Stimulated activated naive CD8-positive, alpha-beta T cell treated with anti-CD3 and anti-CD28 coated beads, Interleukin-15, amount 100 ng/mL, for 72 hours (primary cell): Measurements from ENCODE around the gene LILRA1.
"Not testable (repeated sequence)": the region's sequence is repeated elsewhere in the genome, so short reads cannot be mapped to it uniquely, and the experiment has no call there.

Source experiments
- ATAC-seq: fragments of 150-1000 bp; cut with Tn5 transposase; 2 replicates; pipeline ENCODE4 v1.10.0; 2021; ENCODE audit warnings: mild to moderate bottlenecking, moderate library complexity
- DNase-seq, 2 donors: peaks; one replicate each; pipeline ENCODE4 v3.0.0; 2021 to 2022
- H3K27ac Mint-ChIP-seq, 2 donors: one replicate each; pipeline ENCODE4 v1.8.0; 2022; ENCODE audit warnings: mild to moderate bottlenecking in 2 of 2, mixed read lengths in 2 of 2, moderate library complexity in 2 of 2
- H3K27me3 Mint-ChIP-seq: one replicate; pipeline ENCODE4 v1.8.0; 2022; ENCODE audit warnings: mixed read lengths
- H3K4me1 Mint-ChIP-seq: one replicate; pipeline ENCODE4 v1.8.0; 2022; ENCODE audit warnings: mild to moderate bottlenecking, mixed read lengths
- H3K4me3 Mint-ChIP-seq, 2 donors: one replicate each; pipeline ENCODE4 v1.8.0; 2022; ENCODE audit warnings: mild to moderate bottlenecking in 2 of 2, mixed read lengths in 2 of 2, moderate library complexity in 1 of 2
- H3K9me3 Mint-ChIP-seq, 2 donors: one replicate each; pipeline ENCODE4 v1.8.0; 2022; ENCODE audit warnings: mixed read lengths in 2 of 2

The LILRA1 gene

DNA sequence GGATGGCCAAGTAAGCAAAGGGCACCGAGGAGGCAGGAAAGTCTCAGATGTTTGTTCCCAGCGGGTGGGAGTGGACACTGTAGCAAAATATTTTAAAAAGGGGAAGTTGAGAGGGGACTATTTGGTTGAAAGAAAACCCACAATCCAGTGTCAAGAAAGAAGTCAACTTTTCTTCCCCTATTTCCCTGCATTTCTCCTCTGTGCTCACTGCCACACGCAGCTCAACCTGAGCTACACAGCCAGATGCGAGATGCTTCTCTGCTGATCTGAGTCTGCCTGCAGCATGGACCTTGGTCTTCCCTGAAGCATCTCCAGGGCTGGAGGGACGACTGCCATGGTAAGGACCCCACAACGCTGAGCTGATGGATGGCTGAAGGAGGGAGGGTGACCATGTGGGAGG lies at the start of gene LILRA1:
TSS of gene LILRA1 (plus strand) at position 188 of the 400 bp plus-strand sequence. CDS start 613 bp downstream, outside the sequence.
- H3K27me3 Mint-ChIP-seq = peaks cover 50% of the 10 kb centered on the region
- H3K9me3 Mint-ChIP-seq = peaks cover 0 to 23% of the 10 kb centered on the region in 2 donors
- not testable (repeated sequence) for ATAC-seq, H3K4me1 Mint-ChIP-seq, DNase-seq, H3K27ac Mint-ChIP-seq, H3K4me3 Mint-ChIP-seq

GRCh38 chr19:54548806-54549205 lies 44.6 kb upstream of the LILRA1 start:
- peaks cover 7 to 8% of the 10 kb centered on the region in 2 donors for H3K9me3 Mint-ChIP-seq
- H3K27ac Mint-ChIP-seq = no peak overlapping the region
- no peak for ATAC-seq
- DNase-seq = no peak
- peaks cover 6% of the 10 kb centered on the region for H3K4me1 Mint-ChIP-seq
- peaks cover 33% of the 10 kb centered on the region for H3K27me3 Mint-ChIP-seq
- no peak overlapping the region for H3K4me3 Mint-ChIP-seq

- Mint-ChIP-seq H3K4me3 (no peak overlapping the region), H3K4me1 (peaks cover 6% of the 10 kb centered on the region), H3K9me3 (peaks cover 7 to 8% of the 10 kb centered on the region in 2 donors), H3K27me3 (peaks cover 29% of the 10 kb centered on the region), H3K27ac (no peak overlapping the region)
- ATAC-seq = no peak
- no peak for DNase-seq
Observed at GRCh38 chr19:54549224-54549623, 44.2 kb upstream of the LILRA1 start.

DNA sequence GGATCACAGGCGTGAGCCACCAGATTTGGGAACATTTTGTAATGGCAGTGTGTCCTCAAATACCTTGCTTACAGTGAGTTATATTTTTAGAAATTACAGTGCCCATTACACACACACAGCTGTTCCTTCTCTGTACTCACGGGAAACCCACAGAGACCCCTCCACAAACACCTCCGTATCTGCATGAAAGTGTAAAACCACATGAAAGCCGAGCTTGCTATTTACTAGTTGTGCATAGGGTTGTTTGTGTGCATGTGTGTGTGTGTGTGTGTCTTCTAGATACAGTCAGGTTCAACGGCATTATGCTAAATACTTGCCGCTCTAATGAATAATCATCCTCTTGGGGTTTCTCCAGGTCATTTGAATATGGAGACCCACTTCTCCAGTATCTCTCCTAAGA lies 42.1 kb upstream of the LILRA1 start:
- no peak overlapping the region for H3K27ac Mint-ChIP-seq
- H3K9me3 Mint-ChIP-seq = peaks cover 7 to 8% of the 10 kb centered on the region in 2 donors
- H3K4me3 Mint-ChIP-seq = no peak overlapping the region
- DNase-seq (no peak), ATAC-seq (no peak)
- peaks cover 16% of the 10 kb centered on the region for H3K27me3 Mint-ChIP-seq
- H3K4me1 Mint-ChIP-seq = peaks cover 6% of the 10 kb centered on the region

- no peak for DNase-seq
- H3K9me3 Mint-ChIP-seq = peaks cover 7 to 8% of the 10 kb centered on the region in 2 donors
- peaks cover 11% of the 10 kb centered on the region for H3K27me3 Mint-ChIP-seq
- H3K4me3 Mint-ChIP-seq = no peak overlapping the region
- H3K4me1 Mint-ChIP-seq = peaks cover 6% of the 10 kb centered on the region
- ATAC-seq = no peak
- H3K27ac Mint-ChIP-seq = no peak overlapping the region
Observed at GRCh38 chr19:54551950-54552912, 41.2 kb upstream of the LILRA1 start.

GRCh38 chr19:54552913-54553310 lies 40.5 kb upstream of the LILRA1 start:
- H3K4me3 Mint-ChIP-seq = no peak overlapping the region
- peaks cover 6% of the 10 kb centered on the region for H3K4me1 Mint-ChIP-seq
- no peak for ATAC-seq
- H3K27me3 Mint-ChIP-seq = peaks cover 11% of the 10 kb centered on the region
- DNase-seq = no peak
- no peak overlapping the region for H3K27ac Mint-ChIP-seq
- H3K9me3 Mint-ChIP-seq = peaks cover 7 to 8% of the 10 kb centered on the region in 2 donors

DNA sequence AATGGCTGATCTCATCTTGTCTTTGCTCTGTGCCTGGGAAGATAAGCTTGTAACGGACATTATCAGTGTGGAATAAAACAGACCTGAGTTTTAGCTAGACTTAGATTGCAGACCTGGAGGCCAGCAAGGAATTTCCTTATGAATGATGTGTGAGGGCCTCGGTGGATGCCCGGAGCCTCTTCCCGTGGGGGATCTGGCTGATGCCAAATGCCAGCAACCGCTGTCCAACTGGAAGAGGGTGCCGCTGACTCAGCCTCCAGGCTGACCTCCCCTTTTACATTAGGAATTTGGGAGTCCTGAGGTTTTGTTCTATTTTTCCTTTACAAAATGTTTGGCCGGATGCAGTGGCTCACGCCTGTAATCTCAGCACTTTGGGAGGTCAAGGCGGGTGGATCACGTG lies 39.4 kb upstream of the LILRA1 start:
- H3K27ac Mint-ChIP-seq = no peak overlapping the region
- peaks cover 22% of the 10 kb centered on the region for H3K27me3 Mint-ChIP-seq
- peaks cover 6% of the 10 kb centered on the region for H3K4me1 Mint-ChIP-seq
- no peak for DNase-seq
- no peak for ATAC-seq
- H3K4me3 Mint-ChIP-seq = no peak overlapping the region
- H3K9me3 Mint-ChIP-seq = peaks cover 7 to 8% of the 10 kb centered on the region in 2 donors

DNA sequence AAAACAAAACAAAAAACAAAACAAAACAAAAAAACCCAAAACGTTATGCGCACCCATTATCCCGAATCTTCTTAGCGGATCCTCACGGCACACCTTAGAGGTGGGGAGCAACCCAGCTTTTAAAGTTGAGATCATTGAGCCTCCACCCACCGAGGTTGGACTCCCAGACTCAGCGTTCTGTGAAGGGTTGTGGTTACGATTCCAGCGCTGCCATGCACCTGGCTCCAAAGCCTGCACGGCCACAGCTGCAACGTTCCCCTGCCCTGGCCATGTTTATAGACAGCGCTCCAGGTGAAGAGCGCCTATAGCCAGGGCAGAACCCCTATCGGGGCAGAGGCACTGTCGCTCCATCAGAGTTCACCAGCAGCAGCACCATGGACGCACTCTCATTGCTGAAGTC lies 38.5 kb upstream of the LILRA1 start:
- ATAC-seq (no peak), DNase-seq (no peak)
- H3K4me1 Mint-ChIP-seq = peaks cover 6% of the 10 kb centered on the region
- H3K4me3 Mint-ChIP-seq = no peak overlapping the region
- H3K27me3 Mint-ChIP-seq = peaks cover 25% of the 10 kb centered on the region
- no peak overlapping the region for H3K27ac Mint-ChIP-seq
- H3K9me3 Mint-ChIP-seq = peaks cover 7 to 8% of the 10 kb centered on the region in 2 donors

DNA sequence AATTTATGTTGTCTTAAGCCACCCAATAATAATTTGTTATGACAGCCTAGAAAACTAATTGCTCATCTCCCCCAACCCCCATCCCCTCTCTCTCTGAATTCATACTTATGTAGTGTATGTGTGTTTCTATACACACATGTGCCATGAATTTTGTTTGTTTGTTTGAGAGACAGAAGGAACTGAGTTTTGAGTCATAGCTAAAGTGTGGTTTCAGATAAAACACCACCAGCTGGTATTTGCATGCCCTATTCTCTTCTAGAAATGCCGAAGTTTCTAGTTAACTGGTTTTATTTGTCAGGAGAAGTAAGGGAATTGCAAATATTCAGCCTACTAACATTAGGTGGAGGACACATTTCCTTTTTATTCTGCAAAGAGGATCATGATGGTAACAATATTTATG lies 37.2 kb upstream of the LILRA1 start:
- Mint-ChIP-seq H3K4me1 (peaks cover 4% of the 10 kb centered on the region), H3K27ac (no peak overlapping the region), H3K27me3 (peaks cover 25% of the 10 kb centered on the region), H3K9me3 (peaks cover 7 to 8% of the 10 kb centered on the region in 2 donors), H3K4me3 (no peak overlapping the region)
- no peak for DNase-seq
- ATAC-seq = no peak

DNA sequence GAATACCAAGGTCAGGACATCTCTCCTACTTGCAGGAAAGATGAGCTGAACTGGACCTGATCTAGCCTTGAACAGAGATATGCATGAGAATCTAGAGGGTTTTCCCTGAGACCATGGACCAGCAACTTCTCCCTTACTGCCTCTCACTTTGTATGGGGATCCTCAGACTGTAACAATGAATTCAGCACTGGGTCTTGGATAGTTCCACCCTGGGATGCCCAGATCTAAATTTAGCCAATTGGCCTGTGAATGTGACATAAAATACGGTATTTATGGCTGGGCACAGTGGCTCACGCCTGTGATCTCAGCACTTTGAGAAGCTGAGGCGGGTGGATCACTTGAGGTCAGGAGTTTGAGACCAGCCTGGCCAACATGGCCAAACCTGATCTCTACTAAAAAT lies 35.1 kb upstream of the LILRA1 start:
- no peak overlapping the region for H3K4me3 Mint-ChIP-seq

DNA sequence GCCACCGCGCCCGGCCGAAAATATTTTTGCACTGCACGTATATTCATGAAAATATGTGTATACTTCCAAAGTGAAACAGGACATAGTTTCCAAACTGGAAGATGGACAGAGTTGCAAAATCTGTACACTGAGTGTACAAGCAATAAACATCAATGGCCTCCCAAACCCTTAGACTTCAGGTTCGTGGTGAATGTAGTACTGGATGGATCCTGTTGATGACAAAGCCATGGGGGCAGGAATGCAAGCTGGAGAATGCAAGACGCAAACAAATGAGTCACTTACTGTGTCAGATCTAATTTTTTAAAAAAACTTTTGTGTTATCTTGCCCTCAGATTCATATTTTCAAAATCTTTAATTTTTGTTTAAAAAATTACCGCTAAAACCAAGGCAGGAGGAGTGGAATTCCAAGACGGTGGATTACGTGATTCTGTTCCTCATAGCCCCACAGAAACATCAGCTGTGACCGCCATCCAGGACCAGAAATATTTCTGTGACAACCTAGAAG lies 32.5 kb upstream of the LILRA1 start:
- Mint-ChIP-seq H3K27ac (no peak overlapping the region), H3K9me3 (no peaks in the 10 kb centered on the region), H3K27me3 (peaks cover 27% of the 10 kb centered on the region), H3K4me3 (no peak overlapping the region), H3K4me1 (no peaks in the 10 kb centered on the region)
- ATAC-seq = no peak
- no peak for DNase-seq

More for the DNA sequence above, 35.1 kb upstream of the LILRA1 start:
- no peaks in the 10 kb centered on the region for H3K9me3 Mint-ChIP-seq
- no peaks in the 10 kb centered on the region for H3K4me1 Mint-ChIP-seq
- ATAC-seq = no peak
- no peak for DNase-seq
- peaks cover 27% of the 10 kb centered on the region for H3K27me3 Mint-ChIP-seq
- H3K27ac Mint-ChIP-seq = no peak overlapping the region

DNA sequence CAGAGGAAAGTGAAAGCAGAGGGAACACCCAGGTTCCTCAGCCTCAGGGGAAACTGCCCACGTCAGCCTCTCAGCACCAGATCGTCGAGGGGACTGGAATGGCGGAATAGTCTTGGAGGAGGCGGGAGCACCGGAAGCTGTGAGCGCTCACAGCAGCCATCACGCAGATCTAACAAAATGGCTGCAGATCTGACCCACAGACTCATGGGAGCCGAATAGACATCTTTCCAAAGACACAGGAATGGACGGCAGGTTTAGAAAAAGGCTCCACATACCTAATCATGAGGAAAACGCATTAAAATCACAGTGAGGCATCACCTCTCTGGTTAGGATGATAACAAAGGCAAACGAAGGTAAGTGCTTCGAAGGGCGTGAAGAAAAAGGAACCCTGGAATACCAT lies 31.6 kb upstream of the LILRA1 start:
- H3K4me1 Mint-ChIP-seq = no peaks in the 10 kb centered on the region
- ATAC-seq (no peak), DNase-seq (no peak)
- no peak overlapping the region for H3K27ac Mint-ChIP-seq
- H3K27me3 Mint-ChIP-seq = peaks cover 36% of the 10 kb centered on the region
- no peak overlapping the region for H3K4me3 Mint-ChIP-seq
- H3K9me3 Mint-ChIP-seq = no peaks in the 10 kb centered on the region

- not testable (repeated sequence) for H3K4me3 Mint-ChIP-seq, H3K27ac Mint-ChIP-seq, H3K4me1 Mint-ChIP-seq, DNase-seq, ATAC-seq, H3K9me3 Mint-ChIP-seq
- peaks cover 41% of the 10 kb centered on the region for H3K27me3 Mint-ChIP-seq
Observed at GRCh38 chr19:54563206-54563605, 30.2 kb upstream of the LILRA1 start.

- DNase-seq (no peak), ATAC-seq (no peak)
- Mint-ChIP-seq H3K4me1 (peaks cover 25% of the 10 kb centered on the region), H3K27me3 (peaks cover 61% of the 10 kb centered on the region), H3K9me3 (no peaks in the 10 kb centered on the region), H3K27ac (no peak overlapping the region), H3K4me3 (no peak overlapping the region)
Observed at GRCh38 chr19:54570316-54570715, 23.1 kb upstream of the LILRA1 start.

- H3K4me3 Mint-ChIP-seq, DNase-seq, ATAC-seq, H3K9me3 Mint-ChIP-seq, H3K27ac Mint-ChIP-seq: not testable (repeated sequence)
- Mint-ChIP-seq H3K27me3 (peaks cover 68% of the 10 kb centered on the region), H3K4me1 (peaks cover 25% of the 10 kb centered on the region)
Observed at GRCh38 chr19:54571715-54572615, 21.5 kb upstream of the LILRA1 start.
